H9 (cell line): ENCODE data around the gene FAM32A. TPM values are rescaled to one million over a fixed set of nuclear protein-coding genes. Genes with fewer than 3 reads are reported as not detected.

Experiments used
- DNase-seq: peaks from one replicate; pipeline ENCODE4 v3.0.0-alpha.2; 2017
- H2AFZ ChIP-seq: one replicate; pipeline ENCODE4 v1.6.1; 2013; ENCODE audit warnings: mild to moderate bottlenecking, low read length, control low read depth, moderate library complexity
- H2AK5ac ChIP-seq: 2 replicates; pipeline ENCODE4 v1.6.1; 2013; ENCODE audit warnings: low read length, control low read depth, mixed read lengths; ENCODE audit not compliant: insufficient read length
- H2BK120ac ChIP-seq: one replicate; pipeline ENCODE4 v1.6.1; 2013; ENCODE audit warnings: low read depth, mild to moderate bottlenecking, low read length, control low read depth, inconsistent platforms; ENCODE audit not compliant: poor library complexity, severe bottlenecking
- H2BK12ac ChIP-seq: 2 replicates; pipeline ENCODE4 v1.6.1; 2013; ENCODE audit warnings: low read length, control low read depth, mixed read lengths, low read depth; ENCODE audit not compliant: insufficient read length
- H2BK15ac ChIP-seq: 2 replicates; pipeline ENCODE4 v1.6.1; 2013; ENCODE audit warnings: low read depth, low read length, control low read depth
- H2BK20ac ChIP-seq: one replicate; pipeline ENCODE4 v1.6.1; 2013; ENCODE audit warnings: low read depth, mild to moderate bottlenecking, low read length, control low read depth, inconsistent platforms; ENCODE audit not compliant: poor library complexity, severe bottlenecking
- H2BK5ac ChIP-seq: 2 replicates; pipeline ENCODE4 v1.6.1; 2013; ENCODE audit warnings: low read length, control low read depth, mixed read lengths; ENCODE audit not compliant: insufficient read length
- H3K14ac ChIP-seq: 2 replicates; pipeline ENCODE4 v1.6.1; 2013; ENCODE audit warnings: low read length, control low read depth; ENCODE audit not compliant: insufficient read depth
- H3K18ac ChIP-seq: 2 replicates; pipeline ENCODE4 v1.6.1; 2013; ENCODE audit warnings: low read depth, mild to moderate bottlenecking, mixed read lengths, low read length, control low read depth; ENCODE audit not compliant: insufficient read length
- H3K23ac ChIP-seq: 2 replicates; pipeline ENCODE4 v1.6.1; 2013; ENCODE audit warnings: low read length, control low read depth, mixed read lengths, low read depth; ENCODE audit not compliant: insufficient read length
- H3K23me2 ChIP-seq: 2 replicates; pipeline ENCODE4 v1.6.1; 2013; ENCODE audit warnings: low read depth, mild to moderate bottlenecking, mixed read lengths, low read length, control low read depth; ENCODE audit not compliant: insufficient read length, poor library complexity, severe bottlenecking
- H3K27ac ChIP-seq: 2 replicates; pipeline ENCODE4 v1.5.1; 2013; ENCODE audit warnings: low read length, control low read depth, mixed read lengths, low read depth; ENCODE audit not compliant: insufficient read length
- H3K27me3 ChIP-seq: 2 replicates; pipeline ENCODE4 v1.6.1; 2013; ENCODE audit warnings: low read length, control low read depth, inconsistent platforms; ENCODE audit not compliant: insufficient read depth
- H3K4ac ChIP-seq: 2 replicates; pipeline ENCODE4 v1.6.1; 2013; ENCODE audit warnings: low read depth, mild to moderate bottlenecking, control low read depth, inconsistent platforms, low read length, moderate library complexity
- H3K4me1 ChIP-seq: 2 replicates; pipeline ENCODE4 v1.6.1; 2013; ENCODE audit warnings: low read length, control low read depth, inconsistent platforms; ENCODE audit not compliant: insufficient read depth
- H3K4me2 ChIP-seq: 2 replicates; pipeline ENCODE4 v1.6.1; 2013; ENCODE audit warnings: low read length, control low read depth, mixed read lengths; ENCODE audit not compliant: insufficient read length, insufficient read depth
- H3K56ac ChIP-seq: 2 replicates; pipeline ENCODE4 v1.6.1; 2013; ENCODE audit warnings: low read depth, mild to moderate bottlenecking, mixed read lengths, low read length, control low read depth; ENCODE audit not compliant: insufficient read length
- H3K79me1 ChIP-seq: 2 replicates; pipeline ENCODE4 v1.6.1; 2013; ENCODE audit warnings: low read depth, mild to moderate bottlenecking, moderate library complexity, low read length, control low read depth, inconsistent platforms; ENCODE audit not compliant: insufficient read depth, poor library complexity, severe bottlenecking
- H3K79me2 ChIP-seq: 2 replicates; pipeline ENCODE4 v1.6.1; 2013; ENCODE audit warnings: low read length, control low read depth, inconsistent platforms; ENCODE audit not compliant: insufficient read depth
- H3K9ac ChIP-seq: 2 replicates; pipeline ENCODE4 v1.6.1; 2013; ENCODE audit warnings: low read length, control low read depth, mixed read lengths; ENCODE audit not compliant: insufficient read length; ENCODE audit errors: extremely low read depth
- H3K9me3 ChIP-seq: one replicate; pipeline ENCODE4 v1.6.1; 2013; ENCODE audit warnings: low read depth, low read length, inconsistent platforms; ENCODE audit not compliant: control insufficient read depth
- H3T11ph ChIP-seq: one replicate; pipeline ENCODE4 v1.6.1; 2013; ENCODE audit warnings: mild to moderate bottlenecking, low read length, control low read depth, inconsistent platforms
- H4K20me1 ChIP-seq: one replicate; pipeline ENCODE4 v1.6.1; 2013; ENCODE audit not compliant: control insufficient read depth, insufficient read length, insufficient read depth
- H4K5ac ChIP-seq: 2 replicates; pipeline ENCODE4 v1.6.1; 2013; ENCODE audit warnings: low read depth, mild to moderate bottlenecking, mixed read lengths, low read length, control low read depth; ENCODE audit not compliant: insufficient read length
- H4K8ac ChIP-seq: replicated peaks from 2 replicates; pipeline ENCODE4 v1.6.1; 2013; ENCODE audit warnings: low read length, control low read depth, mixed read lengths, low read depth; ENCODE audit not compliant: insufficient read length
- H4K91ac ChIP-seq: 2 replicates; pipeline ENCODE4 v1.6.1; 2013; ENCODE audit warnings: low read depth, mild to moderate bottlenecking, moderate library complexity, mixed read lengths, low read length, control low read depth; ENCODE audit not compliant: insufficient read length
- H3K27ac Mint-ChIP-seq, 3 experiments: 2 replicates in 2 of 3; 3 replicates in 1 of 3; pipeline ENCODE4 v1.8.0; 2020 to 2021; ENCODE audit warnings: mixed read lengths in 3 of 3, mild to moderate bottlenecking in 1 of 3, moderate library complexity in 1 of 3
- H3K27me3 Mint-ChIP-seq: 2 replicates; pipeline ENCODE4 v1.8.0; 2021; ENCODE audit warnings: low read depth, mild to moderate bottlenecking, moderate library complexity, mixed read lengths
- H3K36me3 Mint-ChIP-seq, 3 experiments: 2 replicates in 2 of 3; 3 replicates in 1 of 3; pipeline ENCODE4 v1.8.0; 2020 to 2021; ENCODE audit warnings: low read depth in 3 of 3, mixed read lengths in 3 of 3; ENCODE audit not compliant: insufficient read depth in 1 of 3
- H3K4me1 Mint-ChIP-seq, 2 experiments: 2 replicates each; pipeline ENCODE4 v1.8.0; 2020; ENCODE audit warnings: mixed read lengths in 2 of 2
- H3K4me3 Mint-ChIP-seq, 2 experiments: 2 replicates in 1 of 2; 3 replicates in 1 of 2; pipeline ENCODE4 v1.8.0; 2020 to 2021; ENCODE audit warnings: mild to moderate bottlenecking in 2 of 2, mixed read lengths in 2 of 2, moderate library complexity in 1 of 2
- H3K9me3 Mint-ChIP-seq, 2 experiments: 2 replicates in 1 of 2; 3 replicates in 1 of 2; pipeline ENCODE4 v1.8.0; 2020; ENCODE audit warnings: mild to moderate bottlenecking in 2 of 2, mixed read lengths in 2 of 2, moderate library complexity in 1 of 2
- CTCF ChIP-seq: fragments of 200-600 bp; sonication (generic); conservative IDR thresholded peaks from 3 replicates; pipeline ENCODE4 v1.8.0; 2021; ENCODE audit warnings: antibody characterized with exemption, mild to moderate bottlenecking
- WGBS: extraction: QIAGEN DNeasy Blood & Tissue Kit; methylation state at CpG from one replicate; pipeline ENCODE4 v1.1.7; 2013; ENCODE audit warnings: missing lambda C conversion rate, low lambda C conversion rate, mixed read lengths; ENCODE audit not compliant: insufficient read length; ENCODE audit errors: extremely low coverage; 5-methylcytosine and 5-hydroxymethylcytosine counted together
- total RNA-seq: library from RNA; stranded (reverse); gene quantifications from 2 replicates; pipeline ENCODE4 v1.2.1, GENCODE V29; 2021

Gene FAM32A
- total RNA-seq, 1 experiment from 2014 or later, result 91.9 TPM

- TF ChIP-seq CTCF, result no peak
- H3K27me3 Mint-ChIP-seq, result no peaks in the 10 kb centered on the region
- Histone ChIP-seq H4K8ac (no peak overlapping the region), H2BK120ac (no peak overlapping the region), H3K79me2 (no peaks in the 10 kb centered on the region), H2AK5ac (no peak overlapping the region), H2BK5ac (no peak overlapping the region), H2AFZ (no peak overlapping the region), H3K23ac (no peak overlapping the region), H3K27ac (no peak overlapping the region), H2BK20ac (no peak overlapping the region), H3K4me1 (no peaks in the 10 kb centered on the region), H2BK12ac (no peak overlapping the region), H3K4ac (no peak overlapping the region), H3K9me3 (no peaks in the 10 kb centered on the region), H3K18ac (no peak overlapping the region), H3K9ac (no peak overlapping the region), H3K4me2 (no peak overlapping the region), H3K56ac (no peak overlapping the region), H4K20me1 (no peaks in the 10 kb centered on the region), H3T11ph (no peak overlapping the region), H3K27me3 (no peaks in the 10 kb centered on the region), H4K5ac (no peak overlapping the region), H3K79me1 (no peaks in the 10 kb centered on the region), H3K14ac (no peak overlapping the region), H3K23me2 (no peaks in the 10 kb centered on the region), H2BK15ac (no peak overlapping the region), H4K91ac (no peak overlapping the region)
- no peak overlapping the region for H3K27ac Mint-ChIP-seq
- WGBS, result no CpG with 5 or more reads among the region's 4 CpGs
- H3K36me3 Mint-ChIP-seq, result peaks cover 3 to 26% (median 19%) of the 10 kb centered on the region in 3 experiments; a peak in 6 of 7 replicates
- no peaks in the 10 kb centered on the region for H3K9me3 Mint-ChIP-seq
- no peak for DNase-seq
- no peak overlapping the region for H3K4me3 Mint-ChIP-seq
- no peaks in the 10 kb centered on the region for H3K4me1 Mint-ChIP-seq
These were observed 25.0 kb downstream of the FAM32A start for GRCh38 chr19:16210168-16210567.
